ENCODE data around the gene PPP4R2.

Gene PPP4R2

DNA sequence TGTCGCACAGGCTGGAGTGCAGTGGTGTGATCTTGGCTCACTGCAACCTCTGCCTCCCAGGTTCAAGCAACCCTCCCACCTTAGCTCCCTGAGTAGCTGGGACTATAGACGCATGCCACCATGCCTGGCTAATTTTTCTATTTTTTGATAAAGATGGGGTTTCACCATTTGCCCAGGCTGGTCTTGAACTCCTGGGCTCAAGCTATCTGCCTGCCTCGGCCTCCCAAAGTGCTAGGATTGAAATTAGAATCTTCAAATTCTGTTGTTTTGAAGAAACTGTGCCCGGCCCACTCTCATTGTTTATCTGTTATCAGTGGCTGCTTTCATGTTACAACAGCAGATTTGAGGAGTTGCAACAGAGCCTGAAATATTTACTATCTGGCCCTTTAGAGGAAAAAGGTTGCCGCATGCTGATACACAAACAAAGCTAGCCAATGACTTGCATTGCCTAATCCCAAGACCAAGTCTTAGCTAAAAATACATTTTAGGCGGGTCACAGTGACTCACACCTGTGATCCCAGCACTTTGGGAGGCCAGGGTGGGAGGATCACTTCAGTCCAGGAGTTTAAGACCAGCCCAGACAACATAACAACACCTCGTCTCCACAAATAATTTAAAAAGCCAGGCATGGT is 43.2 kb upstream of the PPP4R2 start:
- no peak overlapping the region for H3K27ac ChIP-seq
- TF ChIP-seq, protein P1, sequence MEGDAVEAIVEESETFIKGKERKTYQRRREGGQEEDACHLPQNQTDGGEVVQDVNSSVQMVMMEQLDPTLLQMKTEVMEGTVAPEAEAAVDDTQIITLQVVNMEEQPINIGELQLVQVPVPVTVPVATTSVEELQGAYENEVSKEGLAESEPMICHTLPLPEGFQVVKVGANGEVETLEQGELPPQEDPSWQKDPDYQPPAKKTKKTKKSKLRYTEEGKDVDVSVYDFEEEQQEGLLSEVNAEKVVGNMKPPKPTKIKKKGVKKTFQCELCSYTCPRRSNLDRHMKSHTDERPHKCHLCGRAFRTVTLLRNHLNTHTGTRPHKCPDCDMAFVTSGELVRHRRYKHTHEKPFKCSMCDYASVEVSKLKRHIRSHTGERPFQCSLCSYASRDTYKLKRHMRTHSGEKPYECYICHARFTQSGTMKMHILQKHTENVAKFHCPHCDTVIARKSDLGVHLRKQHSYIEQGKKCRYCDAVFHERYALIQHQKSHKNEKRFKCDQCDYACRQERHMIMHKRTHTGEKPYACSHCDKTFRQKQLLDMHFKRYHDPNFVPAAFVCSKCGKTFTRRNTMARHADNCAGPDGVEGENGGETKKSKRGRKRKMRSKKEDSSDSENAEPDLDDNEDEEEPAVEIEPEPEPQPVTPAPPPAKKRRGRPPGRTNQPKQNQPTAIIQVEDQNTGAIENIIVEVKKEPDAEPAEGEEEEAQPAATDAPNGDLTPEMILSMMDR (conservative IDR thresholded peaks at IDR 0.05): no peak

GRCh38 chr3:72957297-72957696 is 39.3 kb upstream of the PPP4R2 start:
- TF ChIP-seq, protein P1 (conservative IDR thresholded peaks at IDR 0.05): no peak

DNA sequence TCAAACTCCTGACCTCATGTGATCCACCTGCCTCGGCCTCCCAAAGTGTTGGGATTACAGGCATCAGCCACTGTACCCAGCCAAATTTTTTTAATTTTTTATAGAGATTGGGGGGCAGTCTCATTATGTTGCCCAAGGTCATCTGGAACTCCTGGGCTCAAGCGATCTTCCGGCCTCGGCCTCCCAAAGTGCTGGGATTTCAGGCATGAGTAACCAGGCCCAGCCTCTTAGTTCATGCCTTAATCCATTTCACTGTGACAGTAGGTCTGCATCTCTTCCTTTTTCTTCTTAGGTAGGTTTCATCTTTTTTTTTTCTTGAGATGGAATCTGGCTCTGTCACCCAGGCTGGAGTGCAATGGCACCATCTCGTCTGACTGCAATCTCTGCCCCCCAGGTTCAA is 37.3 kb upstream of the PPP4R2 start:
- H3K27ac ChIP-seq: no peak overlapping the region
- TF ChIP-seq, protein P1 (conservative IDR thresholded peaks at IDR 0.05): no peak

More at GRCh38 chr3:72957297-72957696, 39.3 kb upstream of the PPP4R2 start:
- no peak overlapping the region for H3K27ac ChIP-seq

GRCh38 chr3:72960812-72961518 is 35.6 kb upstream of the PPP4R2 start:
- TF ChIP-seq, protein P1 (conservative IDR thresholded peaks at IDR 0.05): no peak

GRCh38 chr3:72961752-72962151 is 34.9 kb upstream of the PPP4R2 start:
- TF ChIP-seq, protein P1 (conservative IDR thresholded peaks at IDR 0.05): no peak

More at GRCh38 chr3:72960812-72961518, 35.6 kb upstream of the PPP4R2 start:
- H3K27ac ChIP-seq: peak overlapping the region; percentile 16; the same call in 1 of the 2 replicates

DNA sequence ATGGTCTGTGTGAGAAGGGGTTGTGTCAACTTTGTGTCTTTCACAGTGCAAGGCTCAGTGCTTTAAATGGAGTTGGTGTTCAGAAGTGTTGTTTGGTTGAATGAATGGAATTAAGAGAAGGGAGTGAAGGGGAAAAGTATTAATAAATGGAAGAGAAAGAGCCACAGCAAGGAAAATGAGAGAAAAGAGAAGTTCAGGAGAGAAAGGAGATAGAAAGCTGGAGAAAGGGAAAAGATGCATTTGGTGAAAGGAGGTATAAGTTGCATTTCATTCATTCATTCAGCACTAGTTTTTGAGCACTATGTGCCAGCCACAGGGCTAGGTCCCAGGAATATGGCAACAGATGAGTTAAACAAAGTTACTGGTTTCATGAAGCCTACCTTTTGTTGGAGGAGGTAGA is 34.3 kb upstream of the PPP4R2 start:
- no peak overlapping the region for H3K27ac ChIP-seq
- TF ChIP-seq, protein P1 (conservative IDR thresholded peaks at IDR 0.05): no peak

More at GRCh38 chr3:72961752-72962151, 34.9 kb upstream of the PPP4R2 start:
- H3K27ac ChIP-seq: no peak overlapping the region; the same call in 1 of the 2 replicates

DNA sequence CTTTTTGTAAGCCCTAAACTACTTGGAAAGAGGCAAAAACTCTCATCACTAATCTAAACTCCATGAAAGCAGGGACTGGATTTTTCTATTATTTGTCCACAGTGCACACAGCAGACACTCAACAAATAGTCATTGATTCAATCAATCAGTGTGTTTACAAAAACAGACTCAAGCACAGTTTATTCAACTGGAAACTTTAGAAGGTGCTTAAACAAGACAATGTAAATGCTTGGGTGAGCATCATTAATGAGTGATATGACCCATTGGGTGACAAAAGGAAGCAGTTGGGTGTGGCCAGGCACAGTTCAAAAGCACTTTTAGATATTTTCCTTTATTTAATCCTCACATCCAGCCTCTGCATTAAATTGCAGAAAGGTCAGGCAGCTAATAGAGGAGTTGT is 32.0 kb upstream of the PPP4R2 start:
- TF ChIP-seq, protein P1 (conservative IDR thresholded peaks at IDR 0.05): no peak
- H3K27ac ChIP-seq: no peak overlapping the region
